SK-N-SH (cell line): ENCODE results near the gene GRB7. TPM values are rescaled to one million over a fixed set of nuclear protein-coding genes. Genes with fewer than 3 reads are reported as not detected.

Source experiments
- CTCF ChIA-PET: fragments of 300-600, 350-600 bp; formaldehyde crosslinking; extraction: SDS; loops from one replicate; lab custom pipeline; 2021; lab: Yijun Ruan, JAX
- POLR2A ChIA-PET: fragments of 350-600 bp; sonication (Branson Sonifier 250); formaldehyde crosslinking; extraction: SDS; loops from one replicate; lab custom pipeline; 2020; ENCODE audit warnings: antibody characterized with exemption, inconsistent platforms; lab: Yijun Ruan, JAX
- DNase-seq: peaks from one replicate; pipeline ENCODE4 v3.0.0; 2012
- H2AFZ ChIP-seq: fragments of 200-600 bp; sonication (generic); 2 replicates; pipeline ENCODE4 v1.8.1; 2016; ENCODE audit warnings: antibody characterized with exemption, mild to moderate bottlenecking, low read depth
- H3F3A ChIP-seq: fragments of 200-600 bp; sonication (generic); replicated peaks from 2 replicates; pipeline ENCODE3; 2016; ENCODE audit warnings: antibody characterized with exemption, mild to moderate bottlenecking; ENCODE audit not compliant: insufficient read depth
- H3K27ac ChIP-seq, 2 experiments: fragments of 200-500 bp in 1 of 2; fragments of 200-600 bp in 1 of 2; sonication (Bioruptor generic) in 1 of 2; sonication (generic), shearing (Covaris generic) in 1 of 2; 2 replicates each; pipeline versions ENCODE4 v1.5.1 to v1.6.1; 2014 to 2016; ENCODE audit warnings: low read depth in 2 of 2, inconsistent platforms in 1 of 2, low read length in 1 of 2, mild to moderate bottlenecking in 1 of 2, mixed read lengths in 1 of 2
- H3K27me3 ChIP-seq: fragments of 200-600 bp; sonication (generic), shearing (Covaris generic); 2 replicates; pipeline ENCODE4 v1.6.1; 2016; ENCODE audit warnings: mixed run types; ENCODE audit not compliant: insufficient read depth
- H3K36me3 ChIP-seq, 2 experiments: fragments of 200-500 bp in 1 of 2; fragments of 200-600 bp in 1 of 2; sonication (Bioruptor generic) in 1 of 2; sonication (generic) in 1 of 2; replicated peaks in 1 of 2; 2 replicates each; pipeline versions ENCODE3 to v1.5.1; 2014 to 2016; ENCODE audit warnings: low read length in 1 of 2, mild to moderate bottlenecking in 1 of 2; ENCODE audit not compliant: insufficient read depth in 2 of 2, control insufficient read depth in 1 of 2
- H3K4me1 ChIP-seq, 2 experiments: fragments of 200-500 bp in 1 of 2; fragments of 200-600 bp in 1 of 2; sonication (Bioruptor generic) in 1 of 2; sonication (generic), shearing (Covaris generic) in 1 of 2; 2 replicates each; pipeline versions ENCODE4 v1.5.1 to v1.6.1; 2014 to 2016; ENCODE audit warnings: low read depth in 1 of 2, low read length in 1 of 2, mixed run types in 1 of 2; ENCODE audit not compliant: insufficient read depth in 2 of 2, control insufficient read depth in 1 of 2
- H3K4me2 ChIP-seq: fragments of 200-600 bp; sonication (generic), shearing (Covaris generic); 2 replicates; pipeline ENCODE4 v1.6.1; 2017; ENCODE audit warnings: mixed run types
- H3K4me3 ChIP-seq, 2 experiments: fragments of 200-500 bp in 1 of 2; fragments of 200-600 bp in 1 of 2; sonication (Bioruptor generic) in 1 of 2; sonication (generic), shearing (Covaris generic) in 1 of 2; 2 replicates each; pipeline versions ENCODE4 v1.5.1 to v1.8.1; 2014 to 2016; ENCODE audit warnings: low read depth in 2 of 2, inconsistent platforms in 1 of 2, low read length in 1 of 2, mild to moderate bottlenecking in 1 of 2, mixed read lengths in 1 of 2, moderate library complexity in 1 of 2
- H3K79me2 ChIP-seq: fragments of 200-600 bp; sonication (generic); 2 replicates; pipeline ENCODE4 v1.8.1; 2017; ENCODE audit warnings: mild to moderate bottlenecking; ENCODE audit not compliant: insufficient read depth
- H3K9ac ChIP-seq: fragments of 200-600 bp; sonication (generic); 2 replicates; pipeline ENCODE4 v1.6.1; 2017; ENCODE audit warnings: mixed run types
- H3K9me2 ChIP-seq: fragments of 200-600 bp; sonication (generic); 2 replicates; pipeline ENCODE4 v1.6.1; 2017; ENCODE audit warnings: mixed run types
- H3K9me3 ChIP-seq: fragments of 200-600 bp; sonication (generic); 2 replicates; pipeline ENCODE4 v1.6.1; 2017; ENCODE audit warnings: mixed run types, mild to moderate bottlenecking, moderate library complexity
- H4K20me1 ChIP-seq: fragments of 200-600 bp; sonication (generic); 2 replicates; pipeline ENCODE4 v1.6.1; 2017; ENCODE audit warnings: mild to moderate bottlenecking, mixed run types; ENCODE audit not compliant: insufficient read depth
- ELF1 ChIP-seq: IDR thresholded peaks from 2 replicates; pipeline ENCODE4 v1.4.0; 2012
- EZH2phosphoT487 ChIP-seq: fragments of 200-600 bp; sonication (generic); IDR thresholded peaks from 2 replicates; pipeline ENCODE4 v1.6.1; 2017; ENCODE audit warnings: low read depth, mixed run types, mild to moderate bottlenecking, antibody characterized with exemption, moderate library complexity, borderline replicate concordance
- FOXJ3 ChIP-seq: sonication (generic); formaldehyde crosslinking; IDR thresholded peaks from 2 replicates; pipeline ENCODE4 v1.5.1; 2020; ENCODE audit warnings: mild to moderate bottlenecking, missing genetic modification reagents
- GABPA ChIP-seq: IDR thresholded peaks from 2 replicates; pipeline ENCODE4 v1.4.0; 2012; ENCODE audit warnings: low read depth, mild to moderate bottlenecking
- GATA2 ChIP-seq: sonication (generic); formaldehyde crosslinking; IDR thresholded peaks from 2 replicates; pipeline ENCODE4 v1.5.0; 2020; ENCODE audit warnings: mild to moderate bottlenecking, missing genetic modification reagents
- MAX ChIP-seq: IDR thresholded peaks from 2 replicates; pipeline ENCODE4 v1.4.0; 2012; ENCODE audit warnings: low read depth
- MEF2A ChIP-seq: IDR thresholded peaks from 2 replicates; pipeline ENCODE4 v1.4.0; 2012; ENCODE audit warnings: low read depth, borderline replicate concordance
- PBX3 ChIP-seq: IDR thresholded peaks from 2 replicates; pipeline ENCODE4; 2012
- POLR2AphosphoS5 ChIP-seq: IDR thresholded peaks from 2 replicates; pipeline ENCODE4 v1.6.1; 2012; ENCODE audit warnings: low read depth, low read length
- RAD21 ChIP-seq: IDR thresholded peaks from 2 replicates; pipeline ENCODE4 v1.6.1; 2012; ENCODE audit warnings: mild to moderate bottlenecking, low read length
- RFX5 ChIP-seq: IDR thresholded peaks from 2 replicates; pipeline ENCODE4 v1.6.1; 2012; ENCODE audit warnings: mild to moderate bottlenecking, improper control_type of control experiment, low read length
- SIN3A ChIP-seq: IDR thresholded peaks from 2 replicates; pipeline ENCODE4 v1.6.1; 2012; ENCODE audit warnings: low read depth, mild to moderate bottlenecking, low read length, moderate library complexity, borderline replicate concordance
- SMC3 ChIP-seq: IDR thresholded peaks from 2 replicates; pipeline ENCODE4 v1.6.1; 2012; ENCODE audit warnings: low read depth, low read length, improper control_type of control experiment
- TCF12 ChIP-seq: IDR thresholded peaks from 2 replicates; pipeline ENCODE4 v1.4.0; 2012
- TEAD4 ChIP-seq: IDR thresholded peaks from 2 replicates; pipeline ENCODE4 v1.4.0; 2012; ENCODE audit warnings: mild to moderate bottlenecking, borderline replicate concordance; ENCODE audit not compliant: insufficient read depth
- USF1 ChIP-seq: IDR thresholded peaks from 2 replicates; pipeline ENCODE4 v1.4.0; 2012; ENCODE audit warnings: low read depth, borderline replicate concordance
- YY1 ChIP-seq: IDR thresholded peaks from 2 replicates; pipeline ENCODE4 v1.4.0; 2012; ENCODE audit warnings: low read depth, mild to moderate bottlenecking
- WGBS: methylation state at CpG from one replicate; pipeline ENCODE4 v1.1.6; 2017; ENCODE audit warnings: low lambda C conversion rate; 5-methylcytosine and 5-hydroxymethylcytosine counted together
- polyA plus RNA-seq, 3 experiments: library from polyadenylated mRNA; depleted of rRNA; stranded (reverse); fragments of >200 nt; gene quantifications; 2 replicates each; pipeline ENCODE4 v1.2.3, GENCODE V29; 2012
- TF ChIP-seq, protein P1 (sequence below): fragments of 150-350 bp; IDR thresholded peaks from 2 replicates; pipeline ENCODE4 v1.6.1; 2016; ENCODE audit warnings: mild to moderate bottlenecking, low read depth, low read length
- TF ChIP-seq, protein P2 (sequence below): fragments of 200-600 bp; sonication (generic); IDR thresholded peaks from 2 replicates; pipeline ENCODE4 v1.6.1; 2017; ENCODE audit warnings: antibody characterized with exemption, mild to moderate bottlenecking, moderate library complexity

Gene GRB7
- polyA plus RNA-seq, 1 of the 3 experiments (the other 2 are of a cell fraction) = not detected

- no peaks in the 10 kb centered on the region for H3F3A ChIP-seq
- no peaks in the 10 kb centered on the region for H3K4me1 ChIP-seq
- no peaks in the 10 kb centered on the region; the same call in 1 of the 2 replicates for H3K27me3 ChIP-seq
- no peak for TF ChIP-seq FOXJ3 (CRISPR knock-in tag)
- no peak for TF ChIP-seq TEAD4
- no peak for TF ChIP-seq TCF12
- TF ChIP-seq, protein P1, sequence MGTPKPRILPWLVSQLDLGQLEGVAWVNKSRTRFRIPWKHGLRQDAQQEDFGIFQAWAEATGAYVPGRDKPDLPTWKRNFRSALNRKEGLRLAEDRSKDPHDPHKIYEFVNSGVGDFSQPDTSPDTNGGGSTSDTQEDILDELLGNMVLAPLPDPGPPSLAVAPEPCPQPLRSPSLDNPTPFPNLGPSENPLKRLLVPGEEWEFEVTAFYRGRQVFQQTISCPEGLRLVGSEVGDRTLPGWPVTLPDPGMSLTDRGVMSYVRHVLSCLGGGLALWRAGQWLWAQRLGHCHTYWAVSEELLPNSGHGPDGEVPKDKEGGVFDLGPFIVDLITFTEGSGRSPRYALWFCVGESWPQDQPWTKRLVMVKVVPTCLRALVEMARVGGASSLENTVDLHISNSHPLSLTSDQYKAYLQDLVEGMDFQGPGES = no peak
- TF ChIP-seq RAD21 = no peak
- no peak for TF ChIP-seq ELF1
- no peak for TF ChIP-seq EZH2phosphoT487
- no peak for TF ChIP-seq GATA2 (CRISPR knock-in tag)
- no peak for TF ChIP-seq MAX
- TF ChIP-seq YY1 = no peak
- no peak for TF ChIP-seq SIN3A
- no peak for TF ChIP-seq MEF2A
- TF ChIP-seq USF1 = no peak
- no peak for TF ChIP-seq GABPA
- TF ChIP-seq RFX5 = no peak
- TF ChIP-seq POLR2AphosphoS5 = no peak
- TF ChIP-seq SMC3 = no peak
- TF ChIP-seq, protein P2, sequence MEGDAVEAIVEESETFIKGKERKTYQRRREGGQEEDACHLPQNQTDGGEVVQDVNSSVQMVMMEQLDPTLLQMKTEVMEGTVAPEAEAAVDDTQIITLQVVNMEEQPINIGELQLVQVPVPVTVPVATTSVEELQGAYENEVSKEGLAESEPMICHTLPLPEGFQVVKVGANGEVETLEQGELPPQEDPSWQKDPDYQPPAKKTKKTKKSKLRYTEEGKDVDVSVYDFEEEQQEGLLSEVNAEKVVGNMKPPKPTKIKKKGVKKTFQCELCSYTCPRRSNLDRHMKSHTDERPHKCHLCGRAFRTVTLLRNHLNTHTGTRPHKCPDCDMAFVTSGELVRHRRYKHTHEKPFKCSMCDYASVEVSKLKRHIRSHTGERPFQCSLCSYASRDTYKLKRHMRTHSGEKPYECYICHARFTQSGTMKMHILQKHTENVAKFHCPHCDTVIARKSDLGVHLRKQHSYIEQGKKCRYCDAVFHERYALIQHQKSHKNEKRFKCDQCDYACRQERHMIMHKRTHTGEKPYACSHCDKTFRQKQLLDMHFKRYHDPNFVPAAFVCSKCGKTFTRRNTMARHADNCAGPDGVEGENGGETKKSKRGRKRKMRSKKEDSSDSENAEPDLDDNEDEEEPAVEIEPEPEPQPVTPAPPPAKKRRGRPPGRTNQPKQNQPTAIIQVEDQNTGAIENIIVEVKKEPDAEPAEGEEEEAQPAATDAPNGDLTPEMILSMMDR = no peak
- no peak for TF ChIP-seq PBX3
- no peaks in the 10 kb centered on the region for H3K36me3 ChIP-seq
- H3K9ac ChIP-seq = no peak overlapping the region
- H3K9me3 ChIP-seq = no peaks in the 10 kb centered on the region
- POLR2A ChIA-PET = no interaction called here
- no peak overlapping the region for H3K4me3 ChIP-seq
- no peak overlapping the region for H3K4me2 ChIP-seq
- no peaks in the 10 kb centered on the region for H4K20me1 ChIP-seq
- 76% methylated on average over 12 of the region's 14 CpGs for WGBS
- H3K9me2 ChIP-seq = no peaks in the 10 kb centered on the region
- no peaks in the 10 kb centered on the region for H3K79me2 ChIP-seq
- no peak overlapping the region for H2AFZ ChIP-seq
- no peak overlapping the region for H3K27ac ChIP-seq
- CTCF ChIA-PET = interaction anchor here (0.8 to 1.6 kb wide), 3 partner anchors 41 to 88 kb away, joined by 3 to 5 read pairs (median 4); partner anchors contain the start of gene PNMT
- DNase-seq = no peak
Measured at GRCh38 chr17:39709319-39709997, 28.3 kb upstream of the GRB7 start.
